ENCODE measurements around the gene SIM1.

SIM1 gene

GRCh38 chr6:100464903-100465700 lies at the start of gene SIM1:
Gene SIM1, minus strand, starts transcription at chr6:100464921. Its CDS starts 1,453 bp downstream, at chr6:100463468.
- DNase-seq (ENCODE audit: low read depth), result no peak

- peak; percentile 27 for DNase-seq (ENCODE audit: low read depth)
These were observed 47.6 kb upstream of the SIM1 start for GRCh38 chr6:100512203-100512862.

GRCh38 chr6:100509101-100509500 lies 44.4 kb upstream of the SIM1 start:
- no peak for DNase-seq (ENCODE audit: low read depth)

- peak; percentile 63 for DNase-seq (ENCODE audit: low read depth)
These were observed 41.9 kb upstream of the SIM1 start for GRCh38 chr6:100506651-100507050.

GRCh38 chr6:100504786-100505737 lies 40.3 kb upstream of the SIM1 start:
- peak; percentile 63 for DNase-seq (ENCODE audit: low read depth)

- no peak for DNase-seq (ENCODE audit: low read depth)
These were observed 38.5 kb upstream of the SIM1 start for GRCh38 chr6:100503043-100503705.

GRCh38 chr6:100493206-100493888 lies 28.6 kb upstream of the SIM1 start:
- no peak for DNase-seq (ENCODE audit: low read depth)

- no peak for DNase-seq (ENCODE audit: low read depth)
These were observed 27.4 kb upstream of the SIM1 start for GRCh38 chr6:100491952-100492670.

- DNase-seq (ENCODE audit: low read depth), result no peak
These were observed 25.3 kb upstream of the SIM1 start for GRCh38 chr6:100490065-100490464.

GRCh38 chr6:100488244-100488643 lies 23.5 kb upstream of the SIM1 start:
- no peak for DNase-seq (ENCODE audit: low read depth)

- DNase-seq (ENCODE audit: low read depth), result no peak
These were observed 22.9 kb upstream of the SIM1 start for GRCh38 chr6:100487638-100488037.

GRCh38 chr6:100485268-100485667 lies 20.5 kb upstream of the SIM1 start:
- DNase-seq (ENCODE audit: low read depth), result no peak

GRCh38 chr6:100484474-100484873 lies 19.8 kb upstream of the SIM1 start:
- no peak for DNase-seq (ENCODE audit: low read depth)

GRCh38 chr6:100482698-100483097 lies 18.0 kb upstream of the SIM1 start:
- DNase-seq (ENCODE audit: low read depth), result no peak

- DNase-seq (ENCODE audit: low read depth), result no peak
These were observed 14.7 kb upstream of the SIM1 start for GRCh38 chr6:100479179-100480035.

- DNase-seq (ENCODE audit: low read depth), result no peak
These were observed 11.0 kb upstream of the SIM1 start for GRCh38 chr6:100475554-100476320.

GRCh38 chr6:100473182-100473581 lies 8.5 kb upstream of the SIM1 start:
- DNase-seq (ENCODE audit: low read depth), result no peak

- no peak for DNase-seq (ENCODE audit: low read depth)
These were observed 8.0 kb upstream of the SIM1 start for GRCh38 chr6:100472674-100473073.

Data from non-pigmented ciliary epithelial cell (primary cell).